Activated CD8-positive, alpha-beta memory T cell treated with anti-CD3 and anti-CD28 coated beads for 24 hours (primary cell): Measurements from ENCODE around the gene TRIM38.
"Not testable (repeated sequence)": the region's sequence is repeated elsewhere in the genome, so short reads cannot be mapped to it uniquely, and the experiment has no call there.

Experiments
- DNase-seq: peaks from one replicate; pipeline ENCODE4 v3.0.0-alpha.2; 2020

Gene TRIM38

GRCh38 chr6:25942561-25943147, 19.9 kb upstream of the TRIM38 start:
- no peak for DNase-seq

GRCh38 chr6:25943887-25944286, 18.7 kb upstream of the TRIM38 start:
- no peak for DNase-seq

- no peak for DNase-seq
These were observed 17.7 kb upstream of the TRIM38 start for GRCh38 chr6:25944688-25945574.

GRCh38 chr6:25945738-25946137, 16.9 kb upstream of the TRIM38 start:
- DNase-seq = not testable (repeated sequence)

- no peak for DNase-seq
These were observed 16.0 kb upstream of the TRIM38 start for GRCh38 chr6:25946631-25947030.

- DNase-seq = not testable (repeated sequence)
These were observed 15.1 kb upstream of the TRIM38 start for GRCh38 chr6:25947492-25947891.

GRCh38 chr6:25949695-25950094, 12.9 kb upstream of the TRIM38 start:
- no peak for DNase-seq

GRCh38 chr6:25950297-25950696, 12.3 kb upstream of the TRIM38 start:
- no peak for DNase-seq

- DNase-seq = no peak
These were observed 11.1 kb upstream of the TRIM38 start for GRCh38 chr6:25951296-25952032.

GRCh38 chr6:25952535-25952934, 10.1 kb upstream of the TRIM38 start:
- DNase-seq = no peak

GRCh38 chr6:25953733-25954132, 8.9 kb upstream of the TRIM38 start:
- DNase-seq = no peak

GRCh38 chr6:25954756-25955155, 7.8 kb upstream of the TRIM38 start:
- no peak for DNase-seq

GRCh38 chr6:25956226-25956625, 6.4 kb upstream of the TRIM38 start:
- no peak for DNase-seq

- no peak for DNase-seq
These were observed 3.9 kb upstream of the TRIM38 start for GRCh38 chr6:25958700-25959162.

GRCh38 chr6:25959890-25960536, 2.6 kb upstream of the TRIM38 start:
- no peak for DNase-seq

GRCh38 chr6:25960734-25961133, 1.9 kb upstream of the TRIM38 start:
- DNase-seq = no peak

- no peak for DNase-seq
These were observed 918 bp upstream of the TRIM38 start for GRCh38 chr6:25961619-25962148.

- DNase-seq = no peak
These were observed 973 bp downstream of the TRIM38 start for GRCh38 chr6:25963426-25964123.

GRCh38 chr6:25965058-25965457, 2.5 kb downstream of the TRIM38 start:
- DNase-seq = no peak

- DNase-seq = no peak
These were observed 4.1 kb downstream of the TRIM38 start for GRCh38 chr6:25966711-25967110.

GRCh38 chr6:25968769-25969168, 6.2 kb downstream of the TRIM38 start:
- DNase-seq = no peak

- no peak for DNase-seq
These were observed 8.7 kb downstream of the TRIM38 start for GRCh38 chr6:25971187-25971821.
